GM23338 (cell line): ENCODE measurements around the gene SLC25A3. TPM values are rescaled to one million over a fixed set of nuclear protein-coding genes. Genes with fewer than 3 reads are reported as not detected.
"Not testable (repeated sequence)": the region's sequence is repeated elsewhere in the genome, so short reads cannot be mapped to it uniquely, and the experiment has no call there.

Experiments used
- ATAC-seq: fragments of 200-7000 bp; cut with Tn5 transposase; 3 replicates; pipeline ENCODE4 v1.9.1; 2020
- DNase-seq: peaks from one replicate; pipeline ENCODE4 v3.0.0-alpha.2; 2015; ENCODE audit warnings: low spot score
- H2AFZ ChIP-seq: fragments of 200-600 bp; sonication (generic); 2 replicates; pipeline ENCODE4 v1.8.0; 2016; ENCODE audit warnings: antibody characterized with exemption, mild to moderate bottlenecking, moderate library complexity
- H3F3A ChIP-seq: fragments of 200-600 bp; sonication (generic); replicated peaks from 2 replicates; pipeline ENCODE4 v1.8.0; 2017; ENCODE audit warnings: antibody characterized with exemption, mixed run types, low read depth
- H3K27ac ChIP-seq: fragments of 200-600 bp; sonication (generic); 2 replicates; pipeline ENCODE4 v1.6.1; 2016; ENCODE audit warnings: low read depth
- H3K27me3 ChIP-seq: fragments of 200-600 bp; sonication (generic); 2 replicates; pipeline ENCODE4 v1.8.0; 2016; ENCODE audit warnings: mild to moderate bottlenecking, mixed run types, moderate library complexity; ENCODE audit not compliant: insufficient read depth
- H3K36me3 ChIP-seq: fragments of 200-600 bp; sonication (generic); 2 replicates; pipeline ENCODE4 v1.8.0; 2016; ENCODE audit warnings: mild to moderate bottlenecking; ENCODE audit not compliant: insufficient read depth
- H3K4me1 ChIP-seq: fragments of 200-600 bp; sonication (generic); 2 replicates; pipeline ENCODE4 v1.8.0; 2016; ENCODE audit warnings: mild to moderate bottlenecking, moderate library complexity; ENCODE audit not compliant: insufficient read depth
- H3K4me2 ChIP-seq: fragments of 200-600 bp; sonication (generic); 2 replicates; pipeline ENCODE4 v1.7.1; 2017; ENCODE audit warnings: mixed run types
- H3K4me3 ChIP-seq: fragments of 200-600 bp; sonication (generic); 2 replicates; pipeline ENCODE4 v1.6.1; 2016; ENCODE audit warnings: mixed run types
- H3K79me2 ChIP-seq: fragments of 200-600 bp; sonication (generic); replicated peaks from 2 replicates; pipeline ENCODE4 v1.8.0; 2017; ENCODE audit warnings: mild to moderate bottlenecking; ENCODE audit not compliant: insufficient read depth
- H3K9me2 ChIP-seq: fragments of 200-600 bp; sonication (generic); 2 replicates; pipeline ENCODE4 v1.8.0; 2017; ENCODE audit not compliant: insufficient read depth
- H4K20me1 ChIP-seq: fragments of 200-600 bp; sonication (generic); replicated peaks from 2 replicates; pipeline ENCODE4 v1.8.0; 2017; ENCODE audit warnings: mild to moderate bottlenecking; ENCODE audit not compliant: insufficient read depth
- H3K27ac Mint-ChIP-seq: 2 replicates; pipeline ENCODE4 v1.8.0; 2020; ENCODE audit warnings: inconsistent platforms, mild to moderate bottlenecking, moderate library complexity, mixed read lengths
- H3K27me3 Mint-ChIP-seq: 3 replicates; pipeline ENCODE4 v1.8.0; 2022; ENCODE audit warnings: low read depth, mild to moderate bottlenecking, moderate library complexity, mixed read lengths, inconsistent platforms; ENCODE audit not compliant: insufficient read depth, poor library complexity
- H3K36me3 Mint-ChIP-seq: 3 replicates; pipeline ENCODE4 v1.8.0; 2021; ENCODE audit warnings: low read depth, mild to moderate bottlenecking, inconsistent platforms, moderate library complexity, mixed read lengths
- H3K4me1 Mint-ChIP-seq: 3 replicates; pipeline ENCODE4 v1.8.0; 2020; ENCODE audit warnings: mild to moderate bottlenecking, inconsistent platforms, mixed read lengths
- H3K4me3 Mint-ChIP-seq: 3 replicates; pipeline ENCODE4 v1.8.0; 2021; ENCODE audit warnings: moderate library complexity, mild to moderate bottlenecking, inconsistent platforms, mixed read lengths
- H3K9me3 Mint-ChIP-seq: 3 replicates; pipeline ENCODE4 v1.8.0; 2020; ENCODE audit warnings: moderate library complexity, mild to moderate bottlenecking, inconsistent platforms, mixed read lengths
- CREB1 ChIP-seq: fragments of 250-450 bp; sonication (Bioruptor Pico); IDR thresholded peaks from 2 replicates; pipeline ENCODE4 v1.5.0; 2020; ENCODE audit warnings: low read depth, mild to moderate bottlenecking, moderate library complexity
- EZH2phosphoT487 ChIP-seq: fragments of 200-600 bp; sonication (generic); IDR thresholded peaks from one replicate; pipeline ENCODE4 v1.8.1; 2018; ENCODE audit warnings: antibody characterized with exemption; ENCODE audit not compliant: unreplicated experiment
- REST ChIP-seq: IDR thresholded peaks from one replicate; pipeline ENCODE4 v1.6.1; 2018; ENCODE audit warnings: antibody characterized with exemption; ENCODE audit not compliant: unreplicated experiment
- ZNF331 ChIP-seq: fragments of 250-450 bp; sonication (Bioruptor Pico); IDR thresholded peaks from 2 replicates; pipeline ENCODE4 v1.5.0; 2020; ENCODE audit warnings: low read depth, mild to moderate bottlenecking, moderate library complexity
- polyA plus RNA-seq: library from polyadenylated mRNA; unstranded; fragments of >200 nt; fragmentation: Nextera tagmentation; extraction: Ambion mirVana; gene quantifications from 2 replicates; pipeline ENCODE4 v1.2.1, GENCODE V29; 2016
- total RNA-seq: library from RNA; depleted of rRNA; stranded (reverse); fragments of >200 nt; shearing (Covaris generic); gene quantifications from 2 replicates; pipeline ENCODE4 v1.2.3, GENCODE V29; 2014

Gene SLC25A3
- total and polyA plus RNA-seq, 2 experiments from 2014 or later = 676 to 703 TPM

- Histone ChIP-seq H3K4me3 (no peak overlapping the region), H2AFZ (no peak overlapping the region), H3K27ac (no peak overlapping the region), H3K9me2 (no peaks in the 10 kb centered on the region), H3K36me3 (no peaks in the 10 kb centered on the region), H3K4me2 (no peak overlapping the region), H3F3A (no peaks in the 10 kb centered on the region), H4K20me1 (no peaks in the 10 kb centered on the region; the same call in 1 of the 2 replicates), H3K79me2 (no peaks in the 10 kb centered on the region), H3K4me1 (no peaks in the 10 kb centered on the region), H3K27me3 (no peaks in the 10 kb centered on the region)
- ATAC-seq = no peak
- Mint-ChIP-seq H3K4me1 (no peaks in the 10 kb centered on the region; the same call in 2 of the 3 replicates), H3K4me3 (no peak overlapping the region), H3K27me3 (no peaks in the 10 kb centered on the region), H3K36me3 (no peaks in the 10 kb centered on the region), H3K9me3 (no peaks in the 10 kb centered on the region), H3K27ac (no peak overlapping the region)
- no peak for DNase-seq
- TF ChIP-seq REST (no peak), CREB1 (CRISPR knock-in tag) (no peak), ZNF331 (CRISPR knock-in tag) (no peak)
Measured at GRCh38 chr12:98574110-98574509, 19.4 kb upstream of the SLC25A3 start.

- no peaks in the 10 kb centered on the region for H3F3A ChIP-seq
- no peak for TF ChIP-seq EZH2phosphoT487
- H3K79me2 ChIP-seq = no peaks in the 10 kb centered on the region
- Mint-ChIP-seq H3K9me3 (no peaks in the 10 kb centered on the region), H3K27me3 (no peaks in the 10 kb centered on the region), H3K4me3 (no peak overlapping the region), H3K27ac (no peak overlapping the region), H3K4me1 (no peaks in the 10 kb centered on the region), H3K36me3 (no peaks in the 10 kb centered on the region)
- H3K9me2 ChIP-seq = no peaks in the 10 kb centered on the region
- H3K4me1 ChIP-seq = no peaks in the 10 kb centered on the region
- no peak overlapping the region for H3K4me3 ChIP-seq
- H2AFZ ChIP-seq = no peak overlapping the region
- DNase-seq (no peak), ATAC-seq (no peak)
- no peak overlapping the region for H3K4me2 ChIP-seq
- no peaks in the 10 kb centered on the region for H3K27me3 ChIP-seq
- no peak overlapping the region for H3K27ac ChIP-seq
- no peaks in the 10 kb centered on the region for H3K36me3 ChIP-seq
- H4K20me1 ChIP-seq = no peaks in the 10 kb centered on the region; the same call in 1 of the 2 replicates
Measured at GRCh38 chr12:98575013-98575412, 18.5 kb upstream of the SLC25A3 start.

- not testable (repeated sequence) for H3K36me3 ChIP-seq, H3F3A ChIP-seq, H4K20me1 ChIP-seq, H3K79me2 ChIP-seq, DNase-seq, ATAC-seq, H3K27ac ChIP-seq, H3K36me3 Mint-ChIP-seq, H3K27me3 ChIP-seq, H3K4me3 Mint-ChIP-seq, H3K9me3 Mint-ChIP-seq, H3K27me3 Mint-ChIP-seq, H3K4me2 ChIP-seq, H3K4me1 Mint-ChIP-seq, H3K9me2 ChIP-seq, H3K4me3 ChIP-seq, H2AFZ ChIP-seq, H3K27ac Mint-ChIP-seq, H3K4me1 ChIP-seq
Measured at GRCh38 chr12:98576795-98577194, 16.7 kb upstream of the SLC25A3 start.
